IMR-90 (cell line): ENCODE data around the gene SCTR. TPM values are rescaled to one million over a fixed set of nuclear protein-coding genes. Genes with fewer than 3 reads are reported as not detected.
A peak's percentile ranks its signal among the peaks of the same experiment; 100 is the strongest.

Experiments
- ATAC-seq: fragments of 200-7000 bp; cut with Tn5 transposase; 2 replicates; pipeline ENCODE4 v1.9.1; 2020; ENCODE audit warnings: low read depth, mild to moderate bottlenecking, moderate library complexity
- BruUV-seq: library from RNA; stranded (reverse); fragments of 400-500 nt; replicated peaks from 2 replicates; lab custom pipeline; 2021; lab: Mats Ljungman, UMichigan
- CTCF ChIA-PET: fragments of 300-600 bp; formaldehyde crosslinking; extraction: SDS; loops from one replicate; lab custom pipeline; 2021; ENCODE audit warnings: antibody characterized with exemption; lab: Yijun Ruan, JAX
- POLR2A ChIA-PET: fragments of 300-600 bp; sonication (Branson Sonifier 250); formaldehyde crosslinking; loops from one replicate; lab custom pipeline; 2022; ENCODE audit warnings: antibody characterized with exemption; ENCODE audit not compliant: unreplicated experiment; lab: Charles Lee
- DNase-seq: peaks from one replicate; pipeline ENCODE4 v3.0.0; 2013
- H2AFZ ChIP-seq: replicated peaks from 2 replicates; pipeline ENCODE3; 2013; ENCODE audit warnings: low read length, mild to moderate bottlenecking; ENCODE audit not compliant: poor library complexity
- H2AK5ac ChIP-seq: 2 replicates; pipeline ENCODE4 v1.6.1; 2013; ENCODE audit warnings: low read depth, low read length, inconsistent platforms
- H2AK9ac ChIP-seq: replicated peaks from 2 replicates; pipeline ENCODE3; 2013; ENCODE audit warnings: mild to moderate bottlenecking, low read depth, low read length, moderate library complexity; ENCODE audit not compliant: poor library complexity
- H2BK120ac ChIP-seq: 2 replicates; pipeline ENCODE4 v1.6.1; 2013; ENCODE audit warnings: low read depth, low read length, inconsistent platforms
- H2BK15ac ChIP-seq: 3 replicates; pipeline ENCODE4 v1.6.1; 2013; ENCODE audit warnings: low read depth, low read length, inconsistent platforms
- H2BK20ac ChIP-seq: 2 replicates; pipeline ENCODE4 v1.6.1; 2013; ENCODE audit warnings: low read depth, mild to moderate bottlenecking, inconsistent platforms, low read length, moderate library complexity
- H2BK5ac ChIP-seq: 2 replicates; pipeline ENCODE4 v1.6.1; 2013; ENCODE audit warnings: mild to moderate bottlenecking, low read depth, low read length, inconsistent platforms; ENCODE audit not compliant: poor library complexity, severe bottlenecking
- H3K14ac ChIP-seq: replicated peaks from 2 replicates; pipeline ENCODE4 v1.6.1; 2013; ENCODE audit warnings: low read depth, low read length, inconsistent platforms
- H3K18ac ChIP-seq: 2 replicates; pipeline ENCODE4 v1.6.1; 2013; ENCODE audit warnings: low read depth, low read length, control low read depth
- H3K23ac ChIP-seq: 2 replicates; pipeline ENCODE4 v1.6.1; 2013; ENCODE audit warnings: low read depth, low read length, inconsistent platforms
- H3K27ac ChIP-seq: 2 replicates; pipeline ENCODE4 v1.5.1; 2013; ENCODE audit warnings: mild to moderate bottlenecking, control low read depth, low read length; ENCODE audit not compliant: insufficient read depth
- H3K27me3 ChIP-seq: 2 replicates; pipeline ENCODE4 v1.6.1; 2013; ENCODE audit warnings: low read length; ENCODE audit not compliant: control insufficient read depth, insufficient read depth
- H3K36me3 ChIP-seq: 2 replicates; pipeline ENCODE4 v1.6.1; 2013; ENCODE audit warnings: low read length, mixed read lengths; ENCODE audit not compliant: control insufficient read depth, insufficient read depth
- H3K4ac ChIP-seq: 2 replicates; pipeline ENCODE4 v1.6.1; 2013; ENCODE audit warnings: low read depth, low read length, inconsistent platforms
- H3K4me1 ChIP-seq: 2 replicates; pipeline ENCODE4 v1.6.1; 2013; ENCODE audit warnings: low read length, mixed read lengths; ENCODE audit not compliant: control insufficient read depth, insufficient read depth
- H3K4me2 ChIP-seq: 2 replicates; pipeline ENCODE4 v1.6.1; 2013; ENCODE audit warnings: low read depth, mild to moderate bottlenecking, control low read depth, low read length, moderate library complexity
- H3K4me3 ChIP-seq: 2 replicates; pipeline ENCODE4 v1.5.1; 2013; ENCODE audit warnings: low read depth, mild to moderate bottlenecking, control low read depth, low read length, moderate library complexity; ENCODE audit not compliant: insufficient read depth
- H3K56ac ChIP-seq: 2 replicates; pipeline ENCODE4 v1.6.1; 2013; ENCODE audit warnings: low read length, inconsistent platforms; ENCODE audit not compliant: insufficient read depth; ENCODE audit errors: extremely low read depth
- H3K79me1 ChIP-seq, 2 experiments: 2 replicates each; pipeline ENCODE4 v1.6.1; 2013; ENCODE audit warnings: low read length in 2 of 2, inconsistent platforms in 1 of 2, low read depth in 1 of 2
- H3K9ac ChIP-seq: 2 replicates; pipeline ENCODE4 v1.6.1; 2013; ENCODE audit warnings: low read depth, low read length, control low read depth
- H3K9me1 ChIP-seq: 2 replicates; pipeline ENCODE4 v1.6.1; 2013; ENCODE audit warnings: low read length, inconsistent platforms; ENCODE audit not compliant: insufficient read depth
- H3K9me3 ChIP-seq: 2 replicates; pipeline ENCODE4 v1.6.1; 2013; ENCODE audit warnings: low read length; ENCODE audit not compliant: control insufficient read depth, insufficient read depth
- H4K20me1 ChIP-seq: 2 replicates; pipeline ENCODE4 v1.6.1; 2013; ENCODE audit warnings: low read length, inconsistent platforms; ENCODE audit not compliant: insufficient read depth
- H4K5ac ChIP-seq: 2 replicates; pipeline ENCODE4 v1.6.1; 2013; ENCODE audit warnings: mild to moderate bottlenecking, low read depth, low read length, control low read depth
- H4K8ac ChIP-seq, 2 experiments: 2 replicates each; pipeline ENCODE4 v1.6.1; 2013; ENCODE audit warnings: low read depth in 2 of 2, low read length in 2 of 2, control low read depth in 1 of 2, inconsistent platforms in 1 of 2
- H4K91ac ChIP-seq: 2 replicates; pipeline ENCODE4 v1.6.1; 2013; ENCODE audit warnings: low read depth, low read length, inconsistent platforms; ENCODE audit not compliant: insufficient read depth
- NFE2L2 ChIP-seq: fragments of 150-350 bp; IDR thresholded peaks from 2 replicates; pipeline ENCODE4 v1.6.1; 2016; ENCODE audit warnings: low read depth, mild to moderate bottlenecking, low read length
- WGBS, 2 experiments: methylation state at CpG; one replicate each; pipeline versions ENCODE4 v1.1.5 to v1.1.7; 2013; ENCODE audit warnings: missing lambda C conversion rate in 2 of 2; ENCODE audit not compliant: insufficient read length in 1 of 2; ENCODE audit errors: extremely low coverage in 2 of 2; 5-methylcytosine and 5-hydroxymethylcytosine counted together
- dilution Hi-C: fragments of 300-500 bp; cut with HindIII; formaldehyde crosslinking; loops from one replicate; pipeline ENCODE4 v1.14.3; 2018; ENCODE audit warnings: low sequenced_read_pairs; ENCODE audit not compliant: unreplicated experiment
- in situ Hi-C: fragments of 300-500 bp; cut with MboI; formaldehyde crosslinking; loops from 3 replicates; pipeline ENCODE4 v1.14.3; 2019; ENCODE audit warnings: low sequenced_read_pairs, inconsistent platforms, mixed read lengths
- intact Hi-C: fragments of 100-400 bp; cut with micrococcal nuclease; formaldehyde crosslinking; loops from 2 replicates; pipeline ENCODE4 v1.10.0; 2022
- polyA plus RNA-seq, 3 experiments: library from polyadenylated mRNA; depleted of rRNA; stranded (reverse); fragments of >200 nt; gene quantifications; 2 replicates each; pipeline ENCODE4 v1.2.3, GENCODE V29; 2012; ENCODE audit warnings: low replicate concordance in 1 of 3
- total RNA-seq: library from RNA; depleted of rRNA; stranded (reverse); fragments of >200 nt; gene quantifications from 2 replicates; pipeline ENCODE4 v1.2.3, GENCODE V29; 2012
- TF ChIP-seq, protein P1 (sequence below): conservative IDR thresholded peaks from 2 replicates; pipeline ENCODE4 v1.5.1; 2012; ENCODE audit warnings: mild to moderate bottlenecking, low read depth, low read length, improper control_type of control experiment

Gene SCTR
- total and polyA plus RNA-seq, 2 of the 4 experiments (the other 2 are of a cell fraction) = not detected

DNA sequence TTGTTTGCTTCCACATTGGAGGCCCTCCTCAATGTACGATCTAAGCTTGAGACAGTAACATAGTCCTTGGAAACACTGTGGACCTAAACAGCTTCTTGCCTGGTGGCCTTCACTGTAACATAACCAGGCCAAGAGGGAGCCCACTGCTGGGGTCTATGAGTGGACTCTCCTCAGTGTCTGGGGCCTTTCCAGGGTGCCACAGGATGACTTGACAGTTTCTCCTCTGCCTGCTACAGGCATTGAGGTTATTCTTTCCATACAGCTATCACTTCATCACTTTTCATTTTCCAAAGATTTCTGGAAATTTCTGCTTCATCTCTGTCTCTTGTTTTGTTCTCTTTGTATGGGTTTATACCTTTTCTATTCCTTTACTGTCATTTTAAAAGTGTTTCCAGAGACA, 11.3 kb downstream of the SCTR start:
- dilution Hi-C loops = no loop called here
- Histone ChIP-seq H3K4me1 (no peaks in the 10 kb centered on the region), H4K8ac (no peak overlapping the region), H4K91ac (no peak overlapping the region), H2BK15ac (no peak overlapping the region), H3K36me3 (no peaks in the 10 kb centered on the region), H2AK5ac (no peak overlapping the region), H2AK9ac (no peak overlapping the region), H2AFZ (no peak overlapping the region), H3K9me1 (no peaks in the 10 kb centered on the region), H2BK5ac (no peak overlapping the region), H3K27me3 (no peaks in the 10 kb centered on the region), H3K4ac (no peak overlapping the region), H2BK20ac (no peak overlapping the region), H4K5ac (no peak overlapping the region), H3K4me3 (no peak overlapping the region), H4K20me1 (no peaks in the 10 kb centered on the region), H3K23ac (no peak overlapping the region), H3K14ac (no peak overlapping the region), H3K9ac (no peak overlapping the region), H3K27ac (no peak overlapping the region), H3K18ac (no peak overlapping the region), H3K56ac (no peak overlapping the region), H2BK120ac (no peak overlapping the region), H3K79me1 (no peaks in the 10 kb centered on the region), H3K4me2 (no peak overlapping the region), H3K9me3 (no peaks in the 10 kb centered on the region)
- intact Hi-C loops = no loop called here
- ATAC-seq (no peak), DNase-seq (no peak)
- 0 out of 2 replicates have a peak, but pooled peaks have one; percentile 26 for TF ChIP-seq NFE2L2
- TF ChIP-seq, protein P1, sequence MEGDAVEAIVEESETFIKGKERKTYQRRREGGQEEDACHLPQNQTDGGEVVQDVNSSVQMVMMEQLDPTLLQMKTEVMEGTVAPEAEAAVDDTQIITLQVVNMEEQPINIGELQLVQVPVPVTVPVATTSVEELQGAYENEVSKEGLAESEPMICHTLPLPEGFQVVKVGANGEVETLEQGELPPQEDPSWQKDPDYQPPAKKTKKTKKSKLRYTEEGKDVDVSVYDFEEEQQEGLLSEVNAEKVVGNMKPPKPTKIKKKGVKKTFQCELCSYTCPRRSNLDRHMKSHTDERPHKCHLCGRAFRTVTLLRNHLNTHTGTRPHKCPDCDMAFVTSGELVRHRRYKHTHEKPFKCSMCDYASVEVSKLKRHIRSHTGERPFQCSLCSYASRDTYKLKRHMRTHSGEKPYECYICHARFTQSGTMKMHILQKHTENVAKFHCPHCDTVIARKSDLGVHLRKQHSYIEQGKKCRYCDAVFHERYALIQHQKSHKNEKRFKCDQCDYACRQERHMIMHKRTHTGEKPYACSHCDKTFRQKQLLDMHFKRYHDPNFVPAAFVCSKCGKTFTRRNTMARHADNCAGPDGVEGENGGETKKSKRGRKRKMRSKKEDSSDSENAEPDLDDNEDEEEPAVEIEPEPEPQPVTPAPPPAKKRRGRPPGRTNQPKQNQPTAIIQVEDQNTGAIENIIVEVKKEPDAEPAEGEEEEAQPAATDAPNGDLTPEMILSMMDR = no peak
- ChIA-PET CTCF (no interaction called here), POLR2A (no interaction called here)
- 80% methylated on average over 1 of the region's 1 CpG; no CpG with 5 or more reads in 1 of the 2 experiments for WGBS, 2 experiments
- in situ Hi-C loops = no loop called here
- no TSS peak for BruUV-seq
